Lower lobe of right lung (tissue), 2 donors: Measurements from ENCODE around the gene ZNF385C. TPM values are rescaled to one million over a fixed set of nuclear protein-coding genes. Genes with fewer than 3 reads are reported as not detected.

Experiments
- ATAC-seq, 2 donors: fragments of 200-7000 bp; cut with Tn5 transposase; one replicate each; pipeline ENCODE4 v1.9.1; 2020 to 2022; ENCODE audit warnings: mild to moderate bottlenecking in 2 of 2, moderate library complexity in 2 of 2
- DNase-seq: peaks from one replicate; pipeline ENCODE4 v3.0.0-alpha.2; 2020
- H3K27ac ChIP-seq: fragments of 200-600 bp; one replicate; pipeline ENCODE4 v1.8.0; 2022
- H3K27me3 ChIP-seq: fragments of 200-600 bp; one replicate; pipeline ENCODE4 v1.8.0; 2022; ENCODE audit warnings: low read depth
- H3K36me3 ChIP-seq: fragments of 200-600 bp; one replicate; pipeline ENCODE4 v1.8.0; 2022; ENCODE audit warnings: mild to moderate bottlenecking
- H3K4me1 ChIP-seq: fragments of 200-600 bp; one replicate; pipeline ENCODE4 v1.8.0; 2022
- H3K4me3 ChIP-seq: fragments of 200-600 bp; one replicate; pipeline ENCODE4 v1.8.0; 2022; ENCODE audit warnings: mild to moderate bottlenecking
- H3K9me3 ChIP-seq: fragments of 200-600 bp; one replicate; pipeline ENCODE4 v1.8.0; 2022
- CTCF ChIP-seq: fragments of 200-600 bp; IDR thresholded peaks from one replicate; pipeline ENCODE4 v1.8.0; 2022; ENCODE audit warnings: antibody characterized with exemption, mild to moderate bottlenecking
- intact Hi-C: fragments of 100-400 bp; cut with DNase I; formaldehyde crosslinking; loops from one replicate; pipeline ENCODE4 v1.11.0; 2022
- total RNA-seq: library from RNA; stranded (reverse); fragmentation: NEBNext Ultra II Directional; extraction: Animal tissue kit (Norgen Biotek cat#: 25700); gene quantifications from one replicate; pipeline ENCODE4 v1.2.1, GENCODE V29; 2021
- donor health status: DM: no; HTN: yes; CAD: no; lungs with severe emphysema.

The ZNF385C gene
- total RNA-seq, 1 donor from 2014 or later: 1.2 TPM

DNA sequence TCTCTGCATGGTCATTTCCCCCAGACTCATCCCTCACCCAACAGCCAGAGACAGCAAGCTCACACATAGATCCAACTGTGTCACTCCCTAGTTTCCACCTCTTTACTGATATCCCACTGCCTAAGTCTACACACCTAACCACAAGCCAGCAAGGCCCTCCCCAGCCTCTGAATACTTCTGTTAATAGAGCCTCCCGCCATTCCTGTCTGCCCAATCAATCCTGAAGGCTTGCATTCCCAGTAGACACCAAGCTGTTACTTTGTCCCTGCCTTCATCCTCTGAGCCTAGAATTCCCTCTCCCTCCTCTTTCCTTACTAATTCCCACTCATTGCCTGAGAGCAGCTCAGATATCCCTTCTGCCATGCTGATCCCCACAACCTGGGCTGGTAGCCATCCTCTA, 52.6 kb downstream of the ZNF385C start:
- no peak overlapping the region for H3K27ac ChIP-seq
- peaks cover 10% of the 10 kb centered on the region for H3K4me1 ChIP-seq
- TF ChIP-seq CTCF: no peak
- no peak overlapping the region for H3K4me3 ChIP-seq
- DNase-seq (no peak), ATAC-seq (no peak)
- H3K27me3 ChIP-seq: no peaks in the 10 kb centered on the region
- no peaks in the 10 kb centered on the region for H3K9me3 ChIP-seq
- intact Hi-C loops: no loop called here
- no peaks in the 10 kb centered on the region for H3K36me3 ChIP-seq

- no peaks in the 10 kb centered on the region for H3K9me3 ChIP-seq
- intact Hi-C loops: no loop called here
- no peak for TF ChIP-seq CTCF
- H3K4me1 ChIP-seq: no peaks in the 10 kb centered on the region
- H3K27ac ChIP-seq: no peak overlapping the region
- peaks cover 11% of the 10 kb centered on the region for H3K27me3 ChIP-seq
- ATAC-seq (no peak), DNase-seq (no peak)
- H3K4me3 ChIP-seq: no peak overlapping the region
- no peaks in the 10 kb centered on the region for H3K36me3 ChIP-seq
These were observed 55.5 kb downstream of the ZNF385C start for GRCh38 chr17:42042598-42043319.

DNA sequence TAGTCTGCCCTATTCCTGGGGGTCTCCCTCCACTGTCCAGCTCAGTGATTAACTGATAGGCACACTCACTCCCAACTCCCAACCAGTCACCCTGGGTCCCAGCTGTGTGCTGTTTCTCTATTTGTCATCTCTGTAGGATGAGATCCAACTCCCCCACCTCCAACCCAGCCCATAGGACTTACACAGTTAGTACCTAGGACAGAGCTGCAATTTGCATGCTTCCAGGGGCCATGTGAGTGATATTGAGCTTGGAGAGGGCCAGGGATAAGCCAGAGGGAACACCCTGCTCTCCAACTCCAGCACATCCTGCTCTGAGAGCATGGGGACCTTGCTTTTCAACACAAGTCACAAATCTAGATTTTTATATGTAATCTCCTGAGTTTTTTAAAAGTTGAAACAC, 56.7 kb downstream of the ZNF385C start:
- Histone ChIP-seq H3K4me1 (no peaks in the 10 kb centered on the region), H3K27me3 (peaks cover 11% of the 10 kb centered on the region), H3K27ac (no peak overlapping the region), H3K9me3 (no peaks in the 10 kb centered on the region), H3K4me3 (no peak overlapping the region), H3K36me3 (no peaks in the 10 kb centered on the region)
- ATAC-seq (no peak), DNase-seq (no peak)
- no peak for TF ChIP-seq CTCF
- intact Hi-C loops: no loop called here

DNA sequence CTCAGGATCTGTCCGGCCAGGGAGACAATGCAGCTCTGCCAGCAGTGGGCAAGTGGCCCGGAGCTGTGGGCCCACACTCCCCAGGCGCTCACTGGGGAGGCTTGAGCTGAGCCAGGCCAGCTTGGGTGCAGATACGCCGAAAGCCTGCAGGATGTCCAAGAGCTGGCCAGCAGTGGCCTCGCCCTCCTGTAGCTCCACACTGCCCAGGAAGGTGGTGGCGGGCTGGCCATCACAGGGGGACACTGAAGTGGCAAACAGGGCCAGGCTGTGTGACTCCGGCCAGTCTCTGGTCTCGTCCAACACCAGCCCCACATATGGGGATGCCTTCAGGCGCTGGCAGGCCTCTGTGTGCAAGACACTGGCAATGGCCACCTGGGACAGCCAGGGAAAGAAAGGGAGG, 57.5 kb downstream of the ZNF385C start:
- peak in 1 of 2 donors; percentile 11 for ATAC-seq
- intact Hi-C loops: no loop called here
- Histone ChIP-seq H3K4me3 (no peak overlapping the region), H3K9me3 (no peaks in the 10 kb centered on the region), H3K27ac (no peak overlapping the region), H3K27me3 (peaks cover 11% of the 10 kb centered on the region), H3K4me1 (no peaks in the 10 kb centered on the region), H3K36me3 (no peaks in the 10 kb centered on the region)
- TF ChIP-seq CTCF: no peak
- no peak for DNase-seq

DNA sequence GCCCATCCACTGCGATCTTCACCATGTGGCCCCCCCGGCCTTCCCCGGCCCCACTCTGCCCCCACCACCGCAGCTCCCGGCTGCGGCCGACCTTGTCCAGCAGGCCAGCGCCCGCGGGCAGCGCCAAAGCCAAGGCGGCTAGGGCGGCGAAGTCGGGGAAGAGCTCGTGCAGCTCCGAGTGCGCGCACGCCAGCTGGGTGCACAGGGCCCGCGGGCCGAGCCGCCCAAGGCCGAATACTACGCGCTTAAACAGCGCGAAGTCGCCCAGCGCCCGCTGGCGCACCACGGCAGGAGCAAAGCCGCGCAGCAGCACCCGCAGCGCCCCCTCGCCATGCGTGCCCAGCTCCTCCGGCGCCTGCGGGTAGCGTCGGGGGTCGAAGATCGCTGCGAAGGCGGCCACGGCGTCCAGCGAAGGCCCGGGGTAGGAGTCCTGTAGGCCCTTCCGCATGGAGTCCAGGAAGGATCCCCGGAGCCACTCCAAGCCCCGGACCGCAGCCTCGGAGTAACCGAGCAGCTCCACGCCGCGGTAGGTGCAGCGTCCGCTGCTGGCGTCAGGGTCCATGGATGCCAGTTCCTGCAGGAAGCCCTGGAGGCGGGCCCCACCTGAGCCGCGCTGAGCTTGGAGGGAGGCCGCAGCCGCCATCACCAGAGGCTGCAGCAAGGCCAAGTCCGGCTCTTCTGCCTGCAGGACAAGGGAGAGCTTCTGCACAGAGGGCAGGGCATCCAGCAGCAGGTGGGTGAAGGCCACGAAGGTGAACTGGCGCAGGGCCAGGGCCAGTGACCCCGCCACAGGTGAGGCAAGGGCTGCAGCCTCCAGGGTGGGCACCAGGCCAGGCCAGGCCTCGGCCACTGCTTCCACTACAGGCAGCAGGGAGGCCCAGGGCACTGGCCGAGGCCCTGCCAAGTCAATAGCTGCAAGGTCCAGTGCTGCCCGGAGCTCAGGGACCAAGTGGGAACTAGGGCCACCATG, 58.2 kb downstream of the ZNF385C start:
- Histone ChIP-seq H3K27me3 (peaks cover 11% of the 10 kb centered on the region), H3K9me3 (no peaks in the 10 kb centered on the region), H3K36me3 (no peaks in the 10 kb centered on the region), H3K4me1 (no peaks in the 10 kb centered on the region), H3K4me3 (no peak overlapping the region), H3K27ac (no peak overlapping the region)
- intact Hi-C loops: no loop called here
- TF ChIP-seq CTCF: no peak
- peak; percentile 15 to 29 for ATAC-seq
- DNase-seq: no peak
